Measurements from ENCODE around the gene LRRC15. TPM values are rescaled to one million over a fixed set of nuclear protein-coding genes. Genes with fewer than 3 reads are reported as not detected.

Gene LRRC15
- total RNA-seq, 1 donor from 2014 or later = not detected

DNA sequence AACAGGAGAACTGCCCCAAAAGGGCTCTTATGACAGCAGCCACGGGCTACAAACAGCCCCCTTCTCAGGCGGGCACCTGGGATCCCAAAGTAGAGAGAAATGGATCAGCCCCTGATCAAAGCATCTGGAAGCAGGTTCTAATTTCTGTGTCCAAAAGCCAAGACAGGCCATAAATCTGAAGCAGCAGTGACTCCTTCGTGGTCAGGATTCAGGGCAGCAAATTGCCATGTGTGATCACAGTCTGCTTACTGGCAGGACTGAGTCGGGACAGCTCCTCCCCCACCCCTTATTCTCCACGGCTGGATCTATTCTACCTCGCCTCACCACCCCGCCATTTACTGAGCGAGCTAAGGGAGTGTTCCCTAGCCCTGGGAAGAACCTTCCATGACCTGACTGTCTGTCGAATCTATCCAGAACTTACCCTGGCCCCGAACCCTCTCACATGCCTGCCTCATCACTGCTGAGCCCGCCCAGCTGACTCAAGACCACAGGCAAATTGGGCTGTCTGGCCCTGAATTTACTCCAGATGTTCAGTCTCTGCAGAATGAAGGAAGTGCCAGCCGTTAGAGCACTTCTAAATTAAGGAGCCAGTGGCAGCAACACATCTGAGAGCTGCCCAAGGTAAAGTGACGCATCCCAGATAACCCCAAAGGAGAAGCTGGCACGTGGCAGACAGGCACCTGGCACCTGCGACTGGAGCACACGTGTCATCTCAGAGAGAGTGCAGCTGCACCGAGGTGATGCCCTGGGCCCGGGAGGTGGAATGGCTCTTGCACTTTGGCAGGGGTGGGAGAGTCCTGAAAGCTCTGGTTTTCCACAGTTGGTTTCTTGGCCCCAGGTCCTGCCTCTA, 1.3 kb downstream of the LRRC15 start:
- CTCF ChIA-PET = no interaction called here
- Mint-ChIP-seq H3K4me1 (no peaks in the 10 kb centered on the region), H3K36me3 (ENCODE audit: low read depth) (no peaks in the 10 kb centered on the region), H3K4me3 (no peak overlapping the region), H3K27me3 (peaks cover 35% of the 10 kb centered on the region), H3K9me3 (no peaks in the 10 kb centered on the region), H3K27ac (no peak overlapping the region)
- TF ChIP-seq, protein P1, sequence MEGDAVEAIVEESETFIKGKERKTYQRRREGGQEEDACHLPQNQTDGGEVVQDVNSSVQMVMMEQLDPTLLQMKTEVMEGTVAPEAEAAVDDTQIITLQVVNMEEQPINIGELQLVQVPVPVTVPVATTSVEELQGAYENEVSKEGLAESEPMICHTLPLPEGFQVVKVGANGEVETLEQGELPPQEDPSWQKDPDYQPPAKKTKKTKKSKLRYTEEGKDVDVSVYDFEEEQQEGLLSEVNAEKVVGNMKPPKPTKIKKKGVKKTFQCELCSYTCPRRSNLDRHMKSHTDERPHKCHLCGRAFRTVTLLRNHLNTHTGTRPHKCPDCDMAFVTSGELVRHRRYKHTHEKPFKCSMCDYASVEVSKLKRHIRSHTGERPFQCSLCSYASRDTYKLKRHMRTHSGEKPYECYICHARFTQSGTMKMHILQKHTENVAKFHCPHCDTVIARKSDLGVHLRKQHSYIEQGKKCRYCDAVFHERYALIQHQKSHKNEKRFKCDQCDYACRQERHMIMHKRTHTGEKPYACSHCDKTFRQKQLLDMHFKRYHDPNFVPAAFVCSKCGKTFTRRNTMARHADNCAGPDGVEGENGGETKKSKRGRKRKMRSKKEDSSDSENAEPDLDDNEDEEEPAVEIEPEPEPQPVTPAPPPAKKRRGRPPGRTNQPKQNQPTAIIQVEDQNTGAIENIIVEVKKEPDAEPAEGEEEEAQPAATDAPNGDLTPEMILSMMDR (IDR thresholded peaks at IDR 0.05) = no peak
- DNase-seq = no peak
- POLR2A ChIA-PET = no interaction called here
- intact Hi-C loops (cut with micrococcal nuclease) = no loop called here
- no peak for ATAC-seq (ENCODE audit: low read depth)

DNA sequence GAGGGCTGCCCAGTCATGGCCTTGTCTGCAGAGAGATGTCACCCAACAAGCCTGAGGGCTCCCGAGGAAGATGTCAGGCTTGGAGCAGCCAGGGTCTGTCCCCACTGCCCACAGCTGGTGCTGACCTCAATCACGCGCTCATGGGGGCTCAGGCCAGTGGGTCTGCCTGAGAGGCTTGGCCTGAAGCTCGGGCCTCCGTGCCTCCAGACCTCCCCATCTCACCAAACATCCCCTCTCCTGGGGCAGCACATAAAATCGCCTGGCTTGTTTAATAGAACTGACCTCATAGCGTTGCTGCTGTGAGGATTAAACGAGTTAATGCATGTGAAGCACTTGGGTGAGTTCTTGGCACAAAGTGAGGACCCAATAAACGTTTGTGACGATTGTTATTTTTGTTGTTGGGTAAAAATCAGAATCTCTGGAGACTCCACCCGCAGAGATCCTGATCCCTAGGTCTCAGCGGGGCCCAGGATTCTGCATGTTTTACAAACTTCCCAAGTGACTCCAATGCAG, 3.5 kb downstream of the LRRC15 start:
- Mint-ChIP-seq H3K4me1 (no peaks in the 10 kb centered on the region), H3K9me3 (no peaks in the 10 kb centered on the region), H3K36me3 (ENCODE audit: low read depth) (no peaks in the 10 kb centered on the region), H3K27me3 (peaks cover 28% of the 10 kb centered on the region), H3K27ac (no peak overlapping the region), H3K4me3 (no peak overlapping the region)
- TF ChIP-seq, protein P1 (IDR thresholded peaks at IDR 0.05) = no peak
- POLR2A ChIA-PET = interaction anchor here (0.6 kb wide), 1 partner anchor 167 kb away, joined by 4 read pairs; no protein-coding TSS in a partner anchor
- CTCF ChIA-PET = no interaction called here
- intact Hi-C loops (cut with micrococcal nuclease) = no loop called here
- ATAC-seq (ENCODE audit: low read depth) (no peak), DNase-seq (no peak)

DNA sequence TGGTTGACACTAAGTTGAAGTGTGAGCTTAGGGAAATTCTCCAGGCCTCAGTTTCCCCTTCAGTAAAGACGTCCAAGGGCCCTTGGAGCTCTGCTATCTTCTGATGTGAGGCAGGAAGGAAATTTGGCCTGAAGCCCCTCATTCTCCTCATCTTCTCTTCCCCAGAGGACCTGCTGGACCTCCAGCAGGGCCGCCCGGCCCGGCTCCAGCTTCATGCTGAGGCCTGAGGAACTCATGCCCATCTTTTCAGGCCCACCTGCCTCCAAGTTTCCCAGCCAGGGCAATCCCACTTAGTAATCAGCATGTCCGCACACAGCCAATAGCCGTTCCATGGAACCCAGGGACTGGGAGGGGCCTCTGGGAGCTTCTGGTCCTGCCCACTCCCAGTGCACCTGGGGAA, 4.0 kb downstream of the LRRC15 start:
- Mint-ChIP-seq H3K27ac (no peak overlapping the region), H3K36me3 (ENCODE audit: low read depth) (no peaks in the 10 kb centered on the region), H3K4me1 (no peaks in the 10 kb centered on the region), H3K4me3 (no peak overlapping the region), H3K27me3 (peaks cover 25% of the 10 kb centered on the region), H3K9me3 (no peaks in the 10 kb centered on the region)
- TF ChIP-seq, protein P1 (IDR thresholded peaks at IDR 0.05) = no peak
- POLR2A ChIA-PET = interaction anchor here (0.6 kb wide), 1 partner anchor 168 kb away, joined by 4 read pairs; no protein-coding TSS in a partner anchor
- CTCF ChIA-PET = no interaction called here
- intact Hi-C loops (cut with micrococcal nuclease) = no loop called here
- DNase-seq (no peak), ATAC-seq (ENCODE audit: low read depth) (no peak)

DNA sequence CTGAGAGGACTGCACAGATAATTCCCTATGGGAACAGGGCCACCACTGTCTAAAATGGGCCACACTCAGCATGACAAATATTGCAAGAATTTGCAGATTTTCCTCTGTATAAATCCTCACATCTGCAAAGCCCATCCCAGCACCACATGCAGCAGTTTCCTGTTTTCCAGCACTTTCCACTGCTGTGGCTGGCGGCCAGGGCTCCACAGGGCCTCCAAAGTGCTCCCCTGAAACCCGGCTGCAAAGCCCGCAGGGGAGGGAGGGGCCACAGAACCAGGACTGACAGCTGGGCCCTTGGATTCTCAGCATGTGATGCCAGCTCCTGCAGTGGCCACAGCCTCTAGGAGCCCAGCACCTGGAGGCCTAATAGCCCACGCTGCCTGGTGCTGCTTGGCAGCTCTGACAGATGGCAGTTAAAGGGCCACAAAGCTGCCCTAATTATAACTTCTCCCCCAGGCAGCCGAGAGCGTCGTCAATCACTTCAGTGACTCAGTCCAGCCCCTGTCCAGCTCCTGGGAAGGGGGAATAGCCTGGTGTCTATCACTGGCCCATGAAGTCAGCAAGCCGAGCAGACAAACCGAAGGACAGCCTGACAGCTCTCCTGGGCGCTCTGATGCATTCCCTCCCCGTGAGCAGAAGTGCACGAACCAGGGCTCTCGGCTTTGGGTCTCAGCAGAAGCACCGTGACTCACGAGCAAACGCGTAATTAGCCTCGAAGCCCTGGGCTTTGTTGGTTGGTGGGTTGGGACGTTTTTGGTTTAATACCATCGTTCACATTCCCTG, 4.7 kb downstream of the LRRC15 start:
- Mint-ChIP-seq H3K27ac (no peak overlapping the region), H3K9me3 (no peaks in the 10 kb centered on the region), H3K36me3 (ENCODE audit: low read depth) (no peaks in the 10 kb centered on the region), H3K4me3 (no peak overlapping the region), H3K4me1 (no peaks in the 10 kb centered on the region), H3K27me3 (peaks cover 21% of the 10 kb centered on the region)
- DNase-seq = no peak
- ATAC-seq (ENCODE audit: low read depth) = no peak
- intact Hi-C loops (cut with micrococcal nuclease) = no loop called here
- TF ChIP-seq, protein P1 (IDR thresholded peaks at IDR 0.05) = no peak
- CTCF ChIA-PET = interaction anchor here (0.9 kb wide), 1 partner anchor 39 kb away, joined by 3 read pairs; no protein-coding TSS in a partner anchor
- POLR2A ChIA-PET = no interaction called here

DNA sequence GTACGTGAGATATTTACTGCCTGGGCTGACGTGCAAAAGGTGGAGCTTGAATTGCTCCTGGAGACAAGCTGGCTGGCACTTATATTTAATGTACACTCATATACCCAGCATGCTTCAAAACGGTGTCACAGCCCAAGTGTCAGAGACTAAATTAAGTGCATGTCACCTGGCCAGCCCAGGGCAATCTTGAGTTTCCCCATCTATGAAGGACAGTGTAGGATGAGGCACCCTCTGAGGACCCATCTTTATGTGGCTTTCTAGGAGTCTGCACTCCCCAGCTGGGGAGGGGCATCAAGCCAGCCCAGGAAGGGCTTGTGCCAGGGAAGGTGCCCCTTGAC, 5.3 kb downstream of the LRRC15 start:
- Mint-ChIP-seq H3K4me1 (no peaks in the 10 kb centered on the region), H3K9me3 (no peaks in the 10 kb centered on the region), H3K36me3 (ENCODE audit: low read depth) (no peaks in the 10 kb centered on the region), H3K27ac (no peak overlapping the region), H3K27me3 (peaks cover 23% of the 10 kb centered on the region), H3K4me3 (no peak overlapping the region)
- TF ChIP-seq, protein P1 (IDR thresholded peaks at IDR 0.05) = no peak
- ATAC-seq (ENCODE audit: low read depth) (no peak), DNase-seq (no peak)
- ChIA-PET CTCF (interaction anchor here (0.9 kb wide), 1 partner anchor 39 kb away, joined by 3 read pairs; no protein-coding TSS in a partner anchor), POLR2A (no interaction called here)
- intact Hi-C loops (cut with micrococcal nuclease) = no loop called here
